ENCODE measurements around the gene PUS10.
"Not testable (repeated sequence)": the region's sequence is repeated elsewhere in the genome, so short reads cannot be mapped to it uniquely, and the experiment has no call there.

PUS10 gene

DNA sequence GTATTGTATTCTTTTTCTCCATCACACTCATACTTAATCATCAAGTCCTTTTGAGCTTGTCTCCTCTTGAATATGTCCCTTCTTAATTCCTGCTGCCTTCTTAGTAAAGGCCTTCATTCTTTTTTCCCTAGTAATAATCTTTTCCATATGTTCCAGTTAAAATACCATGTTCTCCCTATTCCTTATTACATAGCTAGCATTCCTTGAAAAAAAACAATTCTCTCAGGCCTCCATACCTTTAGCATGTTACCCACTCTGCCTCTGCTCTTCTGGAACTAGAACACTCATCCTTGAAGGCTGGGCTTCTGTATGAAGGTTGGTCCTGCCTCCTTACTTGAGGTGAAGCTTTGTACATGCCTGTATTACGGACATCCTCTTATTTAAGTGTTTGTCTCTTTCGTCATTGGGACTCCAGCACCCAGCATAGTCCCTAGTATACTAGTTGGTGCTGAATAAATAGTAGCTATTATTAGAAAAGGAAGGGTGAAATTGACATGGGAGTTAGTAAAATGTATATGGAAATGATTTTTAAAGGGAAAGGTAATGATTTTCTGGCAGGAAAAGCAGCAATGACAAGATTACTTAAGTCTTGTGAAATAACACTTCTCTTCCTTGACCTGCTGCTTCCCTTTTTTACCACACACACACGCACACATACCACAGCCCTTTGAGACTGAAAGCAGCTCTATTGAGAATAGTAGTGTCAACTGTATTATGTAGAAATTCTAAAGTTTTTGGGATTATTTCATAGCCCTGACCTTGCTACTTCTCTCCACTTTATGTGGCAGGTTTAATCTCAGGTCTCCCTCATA lies 91.1 kb downstream of the PUS10 start:
- DNase-seq, result no peak

DNA sequence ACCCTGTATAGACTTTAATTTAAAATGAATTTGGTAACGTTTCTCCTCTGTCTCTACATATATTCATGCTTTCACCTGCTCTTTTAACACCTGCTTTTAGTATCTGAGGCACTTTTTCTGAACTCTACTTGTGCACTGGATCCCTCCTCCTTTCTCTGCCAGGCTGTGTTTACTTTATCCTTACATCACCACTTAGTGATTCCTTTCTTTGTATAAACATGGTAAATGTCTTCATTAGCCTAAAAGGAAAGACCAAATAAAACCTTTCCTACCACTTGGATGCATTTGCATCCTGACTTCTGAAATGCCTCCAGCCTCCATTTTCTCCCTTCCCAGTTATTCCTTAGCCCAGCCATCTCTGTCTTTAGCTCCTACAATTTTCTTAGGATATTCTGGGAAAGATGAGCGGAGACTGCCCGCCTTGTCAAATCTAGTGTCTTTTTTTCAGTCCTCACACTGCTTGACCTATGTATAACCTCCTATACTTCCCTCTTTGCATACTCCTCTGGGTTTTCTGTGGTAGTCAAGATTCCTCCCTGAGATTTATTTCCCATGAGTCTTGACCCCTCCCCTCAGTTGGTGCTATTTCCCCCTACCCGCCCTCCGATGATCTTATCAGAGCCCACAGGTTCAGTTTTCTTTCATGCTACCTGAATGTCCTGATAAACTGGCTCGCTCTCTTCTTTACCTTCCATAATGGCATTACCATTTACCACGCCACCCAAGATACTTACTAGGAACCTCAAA lies 91.9 kb downstream of the PUS10 start:
- no peak for DNase-seq

DNA sequence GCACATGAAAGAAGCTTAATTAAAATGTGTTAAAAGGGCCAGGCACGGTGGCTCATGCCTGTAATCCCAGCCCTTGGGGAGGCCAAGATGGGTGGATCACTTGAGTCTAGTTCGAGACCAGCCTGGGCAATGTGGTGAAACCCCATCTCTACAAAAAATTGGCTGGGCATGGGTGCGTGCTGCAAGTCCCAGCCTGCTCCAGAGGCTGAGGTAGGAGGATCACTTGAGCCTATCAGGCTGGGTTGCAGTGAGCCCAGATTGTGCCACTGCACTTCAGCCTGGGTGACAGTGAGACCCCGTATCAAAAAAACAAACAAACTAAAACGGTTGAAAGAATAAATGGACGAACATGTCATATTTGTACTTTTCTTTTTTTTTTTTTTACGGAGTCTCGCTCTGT lies 110.7 kb downstream of the PUS10 start:
- no peak for DNase-seq

DNA sequence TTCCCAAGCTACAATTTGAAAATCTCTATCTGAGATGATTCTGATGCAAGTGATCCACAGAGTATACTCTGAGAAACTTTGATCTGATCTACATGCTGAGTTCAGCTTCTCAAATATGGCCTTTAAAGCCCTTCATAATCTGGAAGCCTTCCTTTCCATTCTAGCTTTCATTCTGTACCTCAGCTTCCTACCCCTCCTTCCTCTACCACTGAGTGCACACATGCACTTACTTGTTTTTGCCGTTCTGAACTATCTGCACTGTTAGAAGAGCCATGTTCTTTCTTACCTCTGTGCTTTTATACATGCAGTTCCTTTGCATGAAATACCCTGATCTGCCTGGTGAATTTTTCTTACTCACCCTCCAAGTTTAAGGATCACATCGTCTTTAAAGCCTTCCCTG lies 111.7 kb downstream of the PUS10 start:
- no peak for DNase-seq

DNA sequence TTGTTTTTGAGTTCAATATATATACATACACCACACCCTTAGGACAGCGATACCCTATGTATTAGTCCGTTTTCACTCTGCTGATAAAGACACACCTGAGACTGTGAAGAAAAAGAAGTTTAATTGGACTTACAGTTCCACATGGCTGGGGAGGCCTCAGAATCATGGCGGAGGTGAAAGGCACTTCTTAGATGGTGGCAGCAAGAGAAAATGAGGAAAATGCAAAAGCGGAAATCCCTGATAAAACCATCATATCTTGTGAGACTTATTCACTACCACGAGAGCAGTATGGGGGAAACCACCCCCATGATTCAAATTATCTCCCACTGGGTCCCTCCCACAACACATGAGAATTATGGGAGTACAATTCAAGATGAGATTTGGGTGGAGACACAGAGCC lies 112.2 kb downstream of the PUS10 start:
- not testable (repeated sequence) for DNase-seq

DNA sequence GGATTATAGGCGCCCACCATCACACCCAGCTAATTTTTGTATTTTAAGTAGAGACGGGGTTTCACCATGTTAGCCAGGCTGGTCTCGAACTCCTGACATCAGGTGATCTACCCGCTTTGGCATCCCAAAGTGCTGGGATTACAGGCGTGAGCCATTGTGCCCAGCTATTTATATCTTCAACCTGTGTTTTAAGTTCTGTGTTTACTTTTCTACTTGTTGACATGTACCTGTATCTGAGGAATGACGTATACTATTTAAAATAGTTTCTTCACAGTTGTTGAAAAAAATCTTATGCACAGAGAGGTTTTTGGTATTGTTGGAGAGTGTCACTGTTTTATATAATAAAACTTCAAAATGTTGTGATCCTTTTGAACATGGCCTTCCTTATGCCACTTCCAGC lies 116.8 kb downstream of the PUS10 start:
- not testable (repeated sequence) for DNase-seq

DNA sequence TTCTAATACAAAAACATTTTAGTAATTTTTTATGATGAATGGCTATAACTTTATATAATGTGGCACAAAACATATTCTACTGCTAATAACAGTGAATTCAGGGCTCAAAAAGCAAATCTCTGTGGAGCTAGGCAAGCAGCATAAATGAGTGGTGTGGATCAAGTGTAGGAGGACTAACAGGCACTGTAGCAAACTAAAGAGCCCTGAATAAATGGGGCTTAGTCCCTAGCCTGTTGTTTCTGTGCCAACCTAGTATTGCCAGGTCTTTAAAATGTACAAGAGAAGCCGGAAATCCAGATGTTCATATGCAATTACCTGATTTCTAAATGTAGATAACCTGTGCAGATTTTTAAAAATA lies 118.2 kb downstream of the PUS10 start:
- DNase-seq, result no peak

DNA sequence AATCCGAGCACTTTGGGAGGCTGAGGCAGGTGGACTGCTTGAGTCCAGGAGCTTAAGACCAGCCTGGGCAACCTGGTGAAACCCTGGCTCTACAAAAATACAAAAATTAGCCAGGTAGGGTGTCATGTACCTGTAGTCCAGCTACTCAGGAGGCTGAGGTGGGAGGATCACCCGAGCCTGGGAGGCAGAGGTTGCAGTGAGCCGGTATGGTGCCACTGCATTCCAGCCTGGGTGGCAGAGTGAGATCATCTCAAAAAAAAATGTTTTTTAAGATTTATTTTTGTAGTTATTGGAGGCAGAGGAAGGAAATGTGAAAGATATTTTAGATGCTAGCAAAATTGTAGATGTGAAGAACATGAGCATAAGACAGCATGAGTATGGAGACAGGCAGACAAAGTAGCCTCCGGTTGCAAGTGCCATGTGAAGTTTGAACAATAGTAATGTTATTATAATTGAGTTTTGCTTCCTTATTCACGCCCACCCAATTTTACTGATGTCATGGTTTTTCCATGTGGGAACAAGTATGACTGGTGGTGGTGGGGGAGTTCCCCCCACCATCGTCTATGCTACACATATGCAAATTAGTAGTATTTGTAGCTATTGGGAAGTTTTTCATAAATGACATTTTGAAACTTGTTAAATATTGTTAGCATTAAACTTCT lies 118.7 kb downstream of the PUS10 start:
- DNase-seq, result peak; percentile 73

DNA sequence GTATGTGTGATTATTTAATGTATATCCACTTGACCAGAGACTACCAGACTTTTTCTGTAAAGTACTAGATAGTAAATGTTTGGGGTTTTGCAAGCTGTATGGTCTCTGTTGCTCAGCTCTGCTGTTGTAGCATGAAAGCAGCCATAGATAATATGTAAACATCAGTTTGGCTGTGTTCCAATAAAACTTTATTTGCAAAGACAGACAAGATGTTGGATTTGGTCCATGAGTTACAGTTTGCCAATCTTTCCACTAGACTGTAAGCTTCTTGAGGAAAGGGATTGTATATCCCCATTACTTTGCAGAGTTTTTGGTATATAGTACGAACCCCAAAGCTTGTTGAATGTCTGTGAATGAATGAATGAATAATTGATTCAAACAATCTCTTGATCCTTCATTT lies 119.5 kb downstream of the PUS10 start:
- no peak for DNase-seq

Measured in activated T-cell treated with anti-CD3 and anti-CD28 coated beads for 4 hours (primary cell).